GM19023 (cell line): Measurements from ENCODE around the gene EED.
A peak's percentile ranks its signal among the peaks of the same experiment; 100 is the strongest.
"Not testable (repeated sequence)": the region's sequence is repeated elsewhere in the genome, so short reads cannot be mapped to it uniquely, and the experiment has no call there.

Experiments
- ATAC-seq: cut with Tn5 transposase; IDR thresholded peaks from one replicate; pipeline ENCODE4 v1.9.1; 2021; ENCODE audit warnings: mild to moderate bottlenecking, moderate library complexity; ENCODE audit not compliant: unreplicated experiment

Gene EED

DNA sequence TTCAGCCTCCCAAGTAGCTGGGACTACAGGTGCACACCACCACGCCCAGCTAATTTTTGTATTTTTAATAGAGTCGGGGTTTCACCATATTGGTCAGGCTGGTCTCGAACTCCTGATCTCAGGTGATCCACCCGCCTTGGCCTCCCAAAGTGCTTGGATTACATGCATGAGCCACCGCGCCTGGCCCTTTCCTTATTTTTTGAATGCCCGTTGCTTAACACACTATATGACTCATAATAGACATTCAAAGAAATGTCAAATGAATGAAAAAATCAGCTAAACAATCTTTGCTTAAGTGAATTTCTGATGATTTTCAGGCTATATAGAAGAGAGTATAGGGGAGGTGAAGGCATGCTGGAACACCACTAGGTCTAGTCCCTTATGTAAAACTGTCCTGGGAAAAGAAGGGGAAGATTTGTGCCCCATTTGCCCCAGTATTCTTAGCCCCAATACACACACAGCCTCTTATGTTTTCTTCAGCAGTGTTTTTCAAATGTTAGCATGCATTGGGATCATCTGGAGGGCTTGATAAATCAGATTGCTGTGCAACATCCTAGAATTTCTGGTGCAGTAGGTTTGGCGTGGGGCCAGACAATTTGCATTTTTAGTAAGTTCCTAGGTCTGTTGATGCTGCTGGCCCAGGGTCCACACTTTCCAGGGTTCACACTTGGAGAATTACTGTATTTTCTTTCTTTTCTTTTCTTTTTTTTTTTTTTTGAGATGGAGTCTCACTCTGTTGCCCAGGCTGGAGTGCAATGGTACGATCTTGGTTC is 45.1 kb downstream of the EED start:
- not testable (repeated sequence) for ATAC-seq

DNA sequence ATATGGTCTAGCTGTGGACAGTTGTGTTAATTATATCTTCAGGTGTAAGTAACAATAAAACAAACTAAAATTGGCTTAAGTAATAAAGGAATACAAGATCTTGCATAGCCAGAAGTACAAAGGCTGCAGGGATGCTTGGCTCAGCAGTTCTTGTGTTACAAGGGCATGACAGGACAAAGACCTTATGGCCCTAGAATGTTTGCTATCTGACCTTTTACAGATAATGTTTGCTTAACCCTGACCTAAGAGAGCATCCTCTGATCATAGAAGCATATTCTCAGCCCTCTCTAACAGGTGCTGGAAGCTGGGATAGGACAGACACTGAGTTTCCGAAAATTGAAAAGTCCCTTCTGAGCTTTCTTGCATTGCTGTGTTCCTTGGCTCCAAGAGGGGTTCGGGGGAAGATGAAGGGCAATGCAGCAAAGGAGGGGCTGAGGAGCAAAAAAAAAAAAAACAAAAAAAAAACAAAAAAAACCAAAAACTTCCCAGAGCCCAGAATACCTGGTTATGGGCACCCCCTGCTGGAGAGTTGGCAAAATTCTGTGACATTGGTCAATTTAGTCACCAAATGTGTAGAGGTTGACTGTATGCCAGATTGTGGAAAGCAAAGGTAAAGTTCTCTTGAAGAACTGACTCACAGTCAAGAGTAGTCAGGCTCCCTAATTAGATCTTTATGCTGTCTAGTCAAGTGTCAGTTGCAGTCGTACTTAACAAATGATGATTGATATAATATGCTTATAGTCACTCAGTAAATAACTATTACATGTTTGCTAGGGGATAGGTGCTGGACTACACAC is 47.1 kb downstream of the EED start:
- ATAC-seq: no peak

DNA sequence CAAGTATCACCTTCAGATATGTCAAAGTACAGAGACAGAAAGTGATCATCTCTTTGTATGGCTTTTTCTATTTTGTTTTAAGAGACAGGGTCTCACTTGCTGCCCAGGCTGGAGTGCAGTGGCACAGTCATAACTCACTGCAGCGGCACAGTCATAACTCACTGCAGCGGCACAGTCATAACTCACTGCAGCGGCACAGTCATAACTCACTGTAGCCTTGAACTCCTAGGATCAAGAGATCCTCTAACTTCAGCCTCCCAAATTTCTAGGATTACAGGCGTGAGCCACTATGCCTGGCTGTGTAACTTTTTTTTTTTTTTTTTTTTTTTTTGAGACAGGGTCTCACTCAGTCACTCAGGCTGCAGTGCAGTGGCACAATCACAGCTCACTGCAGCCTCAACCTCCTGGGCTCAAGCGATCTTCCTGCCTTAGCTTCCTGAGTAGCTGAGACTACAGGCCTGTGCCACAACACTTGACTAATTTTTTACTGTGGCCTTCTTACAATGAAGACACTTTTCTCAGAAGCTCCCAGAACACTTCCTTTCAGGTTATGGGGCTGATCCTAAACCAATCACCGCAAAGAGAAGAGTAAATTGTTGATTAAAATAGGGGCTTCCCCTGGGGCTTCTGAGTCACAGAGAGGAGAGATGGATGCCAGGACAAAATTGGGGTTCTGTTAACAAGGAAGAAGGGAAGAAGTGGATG is 48.5 kb downstream of the EED start:
- peak; percentile 81 for ATAC-seq

DNA sequence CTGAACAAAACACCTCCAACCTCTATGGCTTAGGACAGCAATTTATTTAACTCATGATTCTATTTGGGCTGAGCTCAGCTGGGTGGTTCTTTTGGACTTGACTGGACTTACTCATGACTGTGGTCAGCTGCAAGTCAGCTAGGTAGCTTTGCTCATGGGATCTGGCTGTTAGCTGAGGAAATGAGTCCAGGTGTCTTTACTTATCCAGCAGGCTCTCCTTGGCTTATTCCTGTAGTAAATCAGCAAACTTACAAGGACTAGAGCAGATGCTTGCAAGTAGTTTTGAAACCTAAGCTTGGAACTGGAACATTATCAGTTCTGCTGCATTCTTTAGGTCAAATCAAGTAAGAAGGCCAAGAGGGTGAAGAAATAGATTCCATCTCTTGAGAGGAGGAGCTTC is 49.5 kb downstream of the EED start:
- ATAC-seq: no peak

DNA sequence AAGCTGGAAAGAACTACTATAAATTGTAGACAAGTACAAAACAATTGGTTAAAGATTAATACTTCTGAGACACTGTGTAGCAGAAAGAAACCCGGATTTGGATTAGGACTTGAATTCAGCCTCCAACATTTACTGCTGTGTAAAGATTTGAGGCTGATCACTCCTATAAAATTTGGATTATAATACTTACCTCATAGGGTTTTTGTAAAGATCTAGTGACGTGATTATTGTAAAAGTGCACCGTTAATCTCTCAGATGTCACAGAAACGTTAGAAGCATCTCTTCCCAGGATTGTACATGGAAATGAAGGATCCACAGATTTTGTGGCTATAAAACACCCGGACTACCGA is 57.2 kb downstream of the EED start:
- ATAC-seq: no peak

DNA sequence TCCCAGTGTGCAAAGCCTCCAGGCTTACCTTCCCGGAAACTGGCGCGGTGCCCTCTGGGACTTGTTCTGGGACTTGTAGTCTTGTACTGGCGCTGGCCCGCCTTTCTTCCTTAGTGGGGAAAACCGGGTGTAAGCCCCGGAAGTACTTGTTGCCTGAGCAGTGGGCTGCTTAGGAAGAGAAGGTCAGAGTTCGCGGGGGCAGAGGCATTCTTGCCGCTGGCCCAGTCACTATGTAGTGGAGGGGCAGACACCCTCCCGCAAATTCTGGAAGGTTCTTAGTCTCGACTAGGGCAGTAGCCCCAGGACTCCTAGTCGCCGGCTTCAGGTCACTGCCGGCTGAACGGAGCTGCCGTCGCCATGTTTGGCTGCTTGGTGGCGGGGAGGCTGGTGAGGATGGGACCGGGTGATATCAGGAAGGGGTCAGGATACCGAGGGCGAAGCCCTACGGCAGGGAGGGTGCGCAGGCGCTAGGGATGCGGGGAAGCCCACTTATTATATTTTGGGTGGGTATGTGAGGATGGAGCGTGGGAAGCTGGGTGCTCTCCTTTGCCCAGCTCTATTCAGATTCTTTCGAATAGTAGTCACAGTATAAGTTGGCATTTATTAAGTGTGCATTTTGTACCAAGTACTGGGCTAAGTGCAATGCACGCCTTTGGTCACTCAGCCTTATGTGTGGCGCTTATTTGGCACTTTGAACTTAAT is 57.7 kb downstream of the EED start, which contains the start of gene HIKESHI:
HIKESHI (plus strand) TSS at position 149 of the 702 bp plus-strand sequence; CDS start at position 358, 209 bp downstream.
- peak; percentile 99 for ATAC-seq

DNA sequence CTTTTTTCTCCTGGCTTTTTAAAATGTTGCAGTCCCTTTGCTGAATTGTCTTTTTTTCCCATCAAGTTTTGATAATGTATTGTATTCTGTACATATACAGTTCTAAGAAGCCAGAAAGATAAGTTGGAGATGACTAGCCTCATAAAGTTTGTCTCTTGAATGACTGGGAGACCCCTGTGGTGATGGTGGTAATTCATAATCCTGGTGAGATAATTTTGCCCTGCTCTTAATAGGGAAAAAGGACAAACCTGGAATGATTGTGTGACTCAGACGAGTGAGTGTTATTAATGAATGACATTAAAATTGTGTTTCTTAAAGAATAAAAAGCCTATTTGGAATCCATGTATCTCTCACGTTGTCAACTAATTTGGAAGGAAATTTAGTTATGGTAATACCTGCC is 58.7 kb downstream of the EED start:
- ATAC-seq: no peak

DNA sequence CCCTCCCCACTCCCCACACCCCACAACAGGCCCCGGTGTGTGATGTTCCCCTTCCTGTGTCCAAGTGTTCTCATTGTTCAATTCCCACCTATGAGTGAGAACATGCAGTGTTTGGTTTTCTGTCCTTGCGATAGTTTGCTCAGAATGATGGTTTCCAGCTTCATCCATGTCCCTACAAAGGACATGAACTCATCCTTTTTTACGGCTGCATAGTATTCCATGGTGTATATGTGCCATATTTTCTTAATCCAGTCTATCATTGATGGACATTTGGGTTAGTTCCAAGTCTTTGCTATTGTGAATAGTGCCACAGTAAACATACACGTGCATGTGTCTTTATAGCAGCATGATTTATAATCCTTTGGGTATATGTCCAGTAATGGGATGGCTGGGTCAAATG is 64.2 kb downstream of the EED start:
- not testable (repeated sequence) for ATAC-seq

DNA sequence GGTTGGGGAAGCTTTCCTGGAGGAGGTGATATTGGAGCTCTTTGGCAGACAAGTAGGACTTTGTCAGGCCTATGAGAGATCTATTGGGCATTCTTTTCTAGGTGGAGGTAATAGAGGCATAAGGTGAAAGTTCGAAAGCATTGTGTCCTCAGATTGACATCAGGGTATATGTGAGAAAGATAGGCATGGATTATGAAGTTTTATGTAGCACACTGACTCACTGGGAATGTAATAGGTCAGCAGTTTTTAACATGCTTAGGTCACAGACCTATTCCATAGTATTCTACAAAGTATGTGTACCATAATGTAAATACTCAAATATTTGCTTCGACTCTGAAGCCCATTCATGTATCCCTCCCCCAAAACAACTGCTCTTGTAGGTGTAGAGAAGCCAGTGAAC is 69.2 kb downstream of the EED start:
- ATAC-seq: no peak

DNA sequence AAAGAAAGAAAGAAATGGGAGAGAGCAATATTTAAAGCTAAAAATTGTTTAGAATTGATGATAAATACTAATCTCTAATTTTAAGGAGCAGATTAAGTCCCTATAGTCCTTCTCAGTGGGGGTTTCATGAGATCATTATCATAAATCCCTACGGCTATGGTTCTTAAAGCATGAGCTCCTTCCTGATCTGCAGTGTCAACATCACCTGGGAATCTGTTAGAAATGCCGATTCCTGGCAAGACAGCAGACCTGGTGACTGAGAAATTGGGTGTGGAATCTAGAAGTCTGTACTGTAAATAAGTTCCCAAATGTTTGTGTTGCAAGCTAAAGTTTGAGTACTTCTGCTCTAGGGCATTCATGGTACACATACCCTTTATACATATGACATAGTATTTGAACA is 70.1 kb downstream of the EED start:
- ATAC-seq: no peak
